GM13977 (cell line): Measurements from ENCODE around the gene PRKCB.

Experiments used
- DNase-seq: peaks from one replicate; pipeline ENCODE4 v3.0.0; 2012; ENCODE audit warnings: low spot score
- CTCF ChIP-seq: IDR thresholded peaks from 2 replicates; pipeline ENCODE4 v1.5.1; 2012; ENCODE audit warnings: mild to moderate bottlenecking, control low read depth; ENCODE audit not compliant: insufficient read depth; ENCODE audit errors: extremely low read depth, missing control alignments
- in situ Hi-C: fragments of 300-500 bp; cut with MboI; formaldehyde crosslinking; loops from one replicate; pipeline ENCODE4 v1.12.0; 2022; ENCODE audit warnings: low sequenced_read_pairs, low pct_unique_long_range_greater_than_20kb, mixed read lengths, inconsistent platforms; ENCODE audit not compliant: unreplicated experiment

Gene PRKCB

GRCh38 chr16:23824909-23825308 lies 10.9 kb upstream of the PRKCB start:
- no peak for TF ChIP-seq CTCF
- no peak for DNase-seq
- in situ Hi-C loops = no loop called here

GRCh38 chr16:23826528-23827045 lies 9.2 kb upstream of the PRKCB start:
- peak; percentile 43 for DNase-seq
- no peak for TF ChIP-seq CTCF
- in situ Hi-C loops = no loop called here

- in situ Hi-C loops = no loop called here
- no peak for DNase-seq
- no peak for TF ChIP-seq CTCF
Measured at GRCh38 chr16:23827057-23827456, 8.7 kb upstream of the PRKCB start.

- DNase-seq = no peak
- no peak for TF ChIP-seq CTCF
- in situ Hi-C loops = no loop called here
Measured at GRCh38 chr16:23829454-23829853, 6.3 kb upstream of the PRKCB start.

DNA sequence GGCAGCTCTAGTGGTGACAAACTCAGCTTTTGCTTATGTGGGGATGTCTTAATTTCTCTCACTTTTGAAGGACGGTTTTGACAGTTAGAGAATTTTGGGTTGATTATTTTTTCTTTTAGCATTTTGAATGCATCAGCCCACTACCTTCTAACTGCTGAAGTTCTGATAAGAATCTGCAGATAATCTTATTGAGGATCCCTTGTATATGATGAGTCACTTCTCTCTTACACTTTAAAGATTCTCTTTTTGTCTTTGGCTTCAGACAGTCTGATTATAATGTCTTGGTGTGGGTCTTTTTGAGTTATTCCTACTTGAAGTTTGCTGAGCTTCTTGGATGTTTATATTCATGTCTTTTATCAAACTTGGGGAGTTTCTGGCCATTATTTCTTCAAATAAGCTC lies 5.5 kb upstream of the PRKCB start:
- in situ Hi-C loops = no loop called here
- DNase-seq = no peak
- no peak for TF ChIP-seq CTCF

DNA sequence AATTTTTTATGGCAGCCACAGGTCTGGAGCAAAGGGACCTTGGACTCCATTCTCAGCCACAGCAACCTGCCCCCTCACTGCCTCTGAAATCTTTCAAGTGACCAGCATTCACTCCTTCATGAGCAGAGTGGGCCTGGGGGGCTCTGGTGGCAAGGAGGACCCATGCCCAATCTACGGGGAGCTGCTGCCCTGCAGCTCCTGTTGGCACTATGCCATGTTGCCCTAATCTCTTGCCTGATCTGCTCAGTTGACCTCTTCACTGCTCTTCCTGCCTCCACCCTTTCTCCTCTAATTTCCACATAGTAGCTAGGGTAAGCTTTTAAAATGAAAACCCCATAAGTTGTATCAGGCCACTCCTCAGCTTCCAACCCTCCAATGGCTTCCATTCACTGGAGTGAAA lies 2.9 kb upstream of the PRKCB start:
- in situ Hi-C loops = no loop called here
- TF ChIP-seq CTCF = no peak
- no peak for DNase-seq

- TF ChIP-seq CTCF = no peak
- in situ Hi-C loops = no loop called here
- no peak for DNase-seq
Measured at GRCh38 chr16:23833504-23833903, 2.3 kb upstream of the PRKCB start.
